PC-9 (cell line): Measurements from ENCODE around the gene SESN1. TPM values are rescaled to one million over a fixed set of nuclear protein-coding genes. Genes with fewer than 3 reads are reported as not detected.
A peak's percentile ranks its signal among the peaks of the same experiment; 100 is the strongest.
"Not testable (repeated sequence)": the region's sequence is repeated elsewhere in the genome, so short reads cannot be mapped to it uniquely, and the experiment has no call there.

Experiments
- Bru-seq: library from RNA; stranded (reverse); fragments of 400-500 nt; gene quantifications from one replicate; lab custom pipeline; 2021; lab: Mats Ljungman, UMichigan
- BruChase-seq, 2 experiments: library from RNA; stranded (reverse); fragments of 400-500 nt; gene quantifications; one replicate each; lab custom pipeline; 2021; lab: Mats Ljungman, UMichigan
- BruUV-seq: library from RNA; stranded (reverse); fragments of 400-500 nt; replicated peaks from 2 replicates; lab custom pipeline; 2021; lab: Mats Ljungman, UMichigan
- CTCF ChIA-PET: fragments of 300-600 bp; sonication (Branson Sonifier 250); formaldehyde crosslinking; loops from one replicate; lab custom pipeline; 2022; ENCODE audit warnings: antibody characterized with exemption; lab: Charles Lee
- POLR2A ChIA-PET: fragments of 300-600 bp; sonication (Branson Sonifier 250); formaldehyde crosslinking; loops from one replicate; lab custom pipeline; 2022; ENCODE audit warnings: antibody characterized with exemption; ENCODE audit not compliant: unreplicated experiment; lab: Charles Lee
- DNase-seq, 2 experiments: peaks; one replicate each; pipeline versions ENCODE4 v3.0.0 to v3.0.0-alpha.2; 2015 to 2022; ENCODE audit warnings: mixed read lengths in 1 of 2
- H2AFZ ChIP-seq: fragments of 200-600 bp; sonication (generic); 2 replicates; pipeline ENCODE4 v1.8.1; 2017; ENCODE audit warnings: antibody characterized with exemption
- H3F3A ChIP-seq: fragments of 200-600 bp; sonication (generic); 2 replicates; pipeline ENCODE4 v1.8.1; 2017; ENCODE audit warnings: antibody characterized with exemption, mild to moderate bottlenecking, low read depth; ENCODE audit not compliant: insufficient read depth
- H3K27ac ChIP-seq: fragments of 200-600 bp; sonication (generic); 2 replicates; pipeline ENCODE4 v1.6.1; 2016; ENCODE audit warnings: mixed run types
- H3K27me3 ChIP-seq: fragments of 200-600 bp; sonication (generic); 2 replicates; pipeline ENCODE4 v1.6.1; 2016; ENCODE audit warnings: low read depth, mixed run types; ENCODE audit not compliant: insufficient read depth
- H3K36me3 ChIP-seq: fragments of 200-600 bp; sonication (generic); 2 replicates; pipeline ENCODE4 v1.6.1; 2016; ENCODE audit warnings: low read depth, mixed run types
- H3K4me1 ChIP-seq: fragments of 200-600 bp; sonication (generic); replicated peaks from 2 replicates; pipeline ENCODE4 v1.6.1; 2016; ENCODE audit warnings: mixed run types; ENCODE audit not compliant: insufficient read depth
- H3K4me2 ChIP-seq: fragments of 200-600 bp; sonication (generic); 2 replicates; pipeline ENCODE4 v1.6.1; 2017; ENCODE audit warnings: mixed run types
- H3K4me3 ChIP-seq: fragments of 200-600 bp; sonication (generic); 2 replicates; pipeline ENCODE4 v1.6.1; 2016; ENCODE audit warnings: mixed run types
- H3K79me2 ChIP-seq: fragments of 200-600 bp; sonication (generic); 2 replicates; pipeline ENCODE4 v1.6.1; 2017; ENCODE audit warnings: low read depth, mixed run types
- H3K9me2 ChIP-seq: fragments of 200-600 bp; sonication (generic); 2 replicates; pipeline ENCODE4 v1.8.1; 2017; ENCODE audit warnings: mild to moderate bottlenecking; ENCODE audit not compliant: insufficient read depth
- H3K9me3 ChIP-seq: fragments of 200-600 bp; sonication (generic); 2 replicates; pipeline ENCODE4 v1.8.1; 2016; ENCODE audit warnings: low read depth; ENCODE audit not compliant: insufficient read depth
- H4K20me1 ChIP-seq: fragments of 200-600 bp; sonication (generic); 2 replicates; pipeline ENCODE4 v1.8.1; 2017; ENCODE audit not compliant: insufficient read depth
- EZH2 ChIP-seq: fragments of 200-600 bp; sonication (generic); IDR thresholded peaks from 2 replicates; pipeline ENCODE4 v1.8.0; 2017; ENCODE audit warnings: antibody characterized with exemption, low read depth
- intact Hi-C: fragments of 100-400 bp; cut with micrococcal nuclease; formaldehyde crosslinking; loops from one replicate; pipeline ENCODE4 v1.10.0; 2022; ENCODE audit not compliant: unreplicated experiment
- long read RNA-seq: library from polyadenylated mRNA; stranded (forward); transcript quantifications from one replicate; pipeline ENCODE4 v2.0.0, GENCODE V29; 2022
- total RNA-seq: library from RNA; stranded (reverse); gene quantifications from 2 replicates; pipeline ENCODE4 v1.2.3, GENCODE V29; 2021
- TF ChIP-seq, protein P1 (sequence below): fragments of 200-600 bp; sonication (generic); conservative IDR thresholded peaks from 2 replicates; pipeline ENCODE4 v1.6.1; 2017; ENCODE audit warnings: mixed run types, antibody characterized with exemption, mild to moderate bottlenecking, moderate library complexity

SESN1 gene
- total RNA-seq (6.1 and 6.5 TPM in 2 replicates), Bru-seq, nascent RNA (percentile 58 among the genes with signal in this experiment), BruChase-seq, experiment 1, labeled RNA remaining after a 2-hour chase (percentile 57 among the genes with signal in this experiment), BruChase-seq, experiment 2, labeled RNA remaining after a 6-hour chase (percentile 44 among the genes with signal in this experiment)
- long read RNA-seq, transcript SESN1-202 (10 exons, 2,676 nt): major isoform, 8 of 12 reads
- long read RNA-seq, partial matches to known transcripts: 1 of 12 reads
- long read RNA-seq, other reads (novel, unspliced or antisense): 1 of 12 reads

DNA sequence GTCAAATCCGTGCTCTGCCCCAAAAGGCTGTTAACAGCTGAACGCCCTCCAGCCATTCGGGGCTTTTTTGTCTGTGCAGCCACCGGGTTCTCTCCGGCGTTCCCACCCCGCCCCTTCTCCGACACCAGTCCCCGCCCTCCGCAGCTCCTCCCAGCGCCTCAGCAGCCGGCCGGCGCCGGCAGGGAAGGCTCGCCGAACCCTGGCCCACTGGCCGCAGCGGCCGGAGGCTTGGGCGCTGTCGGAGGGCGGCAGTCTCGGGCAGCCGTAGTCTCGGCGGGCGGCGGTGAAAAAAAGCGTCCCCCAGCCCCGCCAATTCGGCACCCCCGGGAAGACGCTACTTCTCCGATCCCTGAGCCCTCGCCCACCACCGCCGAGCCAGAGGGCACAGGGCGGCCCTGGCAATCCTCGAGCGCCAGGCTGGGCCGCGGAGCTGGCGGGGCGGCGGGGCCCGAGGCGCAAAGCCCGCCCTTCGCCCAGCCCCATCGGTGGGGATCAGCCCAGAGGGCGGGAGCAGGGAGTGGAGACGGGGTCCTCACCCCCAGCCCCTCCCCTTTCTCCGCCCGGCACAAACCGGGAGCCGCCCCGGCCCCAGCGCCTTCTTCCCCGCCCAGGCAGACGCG, at the start of gene SESN1:
Gene SESN1 (minus strand): TSS at position 431 of the 620 bp plus-strand sequence. CDS start 773 bp downstream, outside the sequence.
- Histone ChIP-seq H3K4me3 (peak within 1 kb of the TSS; percentile 80), H3K27ac (peak within 1 kb of the TSS; percentile 90), H3K36me3 (no peaks in the 10 kb centered on the region), H3K79me2 (peaks cover 54% of the 10 kb centered on the region), H2AFZ (peak within 1 kb of the TSS; percentile 99), H3K9me3 (no peaks in the 10 kb centered on the region), H3K27me3 (no peaks in the 10 kb centered on the region), H3K9me2 (no peaks in the 10 kb centered on the region), H4K20me1 (no peaks in the 10 kb centered on the region; the same call in 1 of the 2 replicates), H3K4me1 (peaks cover 36% of the 10 kb centered on the region), H3F3A (peaks cover 15% of the 10 kb centered on the region), H3K4me2 (peak within 1 kb of the TSS; percentile 91)
- ChIA-PET POLR2A (interaction anchor here (0.5 to 1.3 kb wide), 12 partner anchors 10 to 1111 kb away, joined by 3 to 12 read pairs (median 4); no protein-coding TSS in a partner anchor), CTCF (interaction anchor here (0.6 to 0.7 kb wide), 4 partner anchors 17 to 1085 kb away, joined by 3 to 5 read pairs (median 4); partner anchors contain the start of gene WASF1)
- BruUV-seq: no TSS peak
- peak; percentile 79 to 98 for DNase-seq
- intact Hi-C loops: loop anchor here (1.0 to 10.0 kb wide), 5 partner anchors 78 to 834 kb away; partner anchors contain the start of genes AK9, CD164, FIG4 and SNX3
- TF ChIP-seq EZH2: no peak
- TF ChIP-seq, protein P1, sequence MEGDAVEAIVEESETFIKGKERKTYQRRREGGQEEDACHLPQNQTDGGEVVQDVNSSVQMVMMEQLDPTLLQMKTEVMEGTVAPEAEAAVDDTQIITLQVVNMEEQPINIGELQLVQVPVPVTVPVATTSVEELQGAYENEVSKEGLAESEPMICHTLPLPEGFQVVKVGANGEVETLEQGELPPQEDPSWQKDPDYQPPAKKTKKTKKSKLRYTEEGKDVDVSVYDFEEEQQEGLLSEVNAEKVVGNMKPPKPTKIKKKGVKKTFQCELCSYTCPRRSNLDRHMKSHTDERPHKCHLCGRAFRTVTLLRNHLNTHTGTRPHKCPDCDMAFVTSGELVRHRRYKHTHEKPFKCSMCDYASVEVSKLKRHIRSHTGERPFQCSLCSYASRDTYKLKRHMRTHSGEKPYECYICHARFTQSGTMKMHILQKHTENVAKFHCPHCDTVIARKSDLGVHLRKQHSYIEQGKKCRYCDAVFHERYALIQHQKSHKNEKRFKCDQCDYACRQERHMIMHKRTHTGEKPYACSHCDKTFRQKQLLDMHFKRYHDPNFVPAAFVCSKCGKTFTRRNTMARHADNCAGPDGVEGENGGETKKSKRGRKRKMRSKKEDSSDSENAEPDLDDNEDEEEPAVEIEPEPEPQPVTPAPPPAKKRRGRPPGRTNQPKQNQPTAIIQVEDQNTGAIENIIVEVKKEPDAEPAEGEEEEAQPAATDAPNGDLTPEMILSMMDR: no peak

DNA sequence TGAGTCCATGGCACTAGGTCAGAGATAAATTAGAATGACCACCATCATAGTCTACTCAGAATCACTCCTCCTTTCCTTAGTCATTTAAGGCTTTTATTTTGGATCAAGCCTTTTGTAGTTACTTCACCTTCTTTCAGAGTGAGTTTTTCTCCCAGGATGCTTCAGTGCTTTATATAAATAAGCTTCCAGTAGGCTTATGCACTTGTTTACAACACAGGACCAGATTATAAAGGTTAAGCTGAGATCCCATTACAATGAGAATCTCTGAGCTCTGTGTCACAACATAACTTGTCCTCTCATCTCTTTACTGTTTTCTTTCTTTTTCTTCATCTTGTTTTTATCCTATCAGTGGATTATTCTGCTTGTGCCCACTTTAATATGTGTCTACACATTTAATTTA, 48.5 kb upstream of the SESN1 start:
- CTCF ChIA-PET: no interaction called here

DNA sequence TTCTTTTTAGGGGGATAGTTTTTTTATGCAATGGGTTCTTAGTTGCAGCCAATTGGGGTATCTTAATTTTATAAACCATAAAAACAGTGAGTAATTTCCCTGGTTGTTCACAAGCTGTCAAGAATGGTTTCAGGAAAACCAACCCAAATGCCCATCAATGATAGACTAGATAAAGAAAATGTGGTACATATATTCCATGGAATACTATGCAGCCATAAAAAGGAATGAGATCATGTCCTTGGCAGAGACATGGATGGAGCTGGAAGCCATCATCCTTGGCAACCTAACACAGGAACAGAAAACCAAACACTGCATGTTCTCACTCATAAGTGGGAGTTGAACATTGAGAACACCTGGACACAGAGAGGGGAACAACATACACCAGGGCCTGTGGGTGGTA, 47.4 kb upstream of the SESN1 start:
- CTCF ChIA-PET, H3K4me2 ChIP-seq, H3K36me3 ChIP-seq, H4K20me1 ChIP-seq, BruUV-seq, H2AFZ ChIP-seq, H3K4me3 ChIP-seq, H3K27me3 ChIP-seq, H3K27ac ChIP-seq, DNase-seq, H3K9me3 ChIP-seq, H3K79me2 ChIP-seq, POLR2A ChIA-PET, intact Hi-C loops, H3K9me2 ChIP-seq: not testable (repeated sequence)
- peaks cover 21% of the 10 kb centered on the region; the same call in 1 of the 2 replicates for H3F3A ChIP-seq
- peaks cover 14% of the 10 kb centered on the region for H3K4me1 ChIP-seq

More for the DNA sequence above, 48.5 kb upstream of the SESN1 start:
- H3K27ac ChIP-seq: no peak overlapping the region
- POLR2A ChIA-PET: no interaction called here
- BruUV-seq: no TSS peak
- H3K4me1 ChIP-seq: peaks cover 14% of the 10 kb centered on the region
- intact Hi-C loops: no loop called here
- H3K36me3 ChIP-seq: no peaks in the 10 kb centered on the region; the same call in 1 of the 2 replicates
- H3K9me3 ChIP-seq: no peaks in the 10 kb centered on the region; the same call in 1 of the 2 replicates
- no peaks in the 10 kb centered on the region for H3K79me2 ChIP-seq
- H2AFZ ChIP-seq: no peak overlapping the region
- no peaks in the 10 kb centered on the region for H4K20me1 ChIP-seq
- no peak overlapping the region for H3K4me3 ChIP-seq
- no peak for TF ChIP-seq EZH2
- TF ChIP-seq, protein P1: no peak
- H3K4me2 ChIP-seq: no peak overlapping the region
- DNase-seq: no peak
- peaks cover 11% of the 10 kb centered on the region; the same call in 1 of the 2 replicates for H3F3A ChIP-seq
- no peaks in the 10 kb centered on the region for H3K27me3 ChIP-seq
- no peaks in the 10 kb centered on the region for H3K9me2 ChIP-seq
